Amygdala (tissue), 56 donors: ENCODE measurements around the gene NBR1.
"Not testable (repeated sequence)": the region's sequence is repeated elsewhere in the genome, so short reads cannot be mapped to it uniquely, and the experiment has no call there.

Source experiments
- DNase-seq, 56 donors: peaks; one replicate each; lab custom pipeline; 2025; lab: John Stamatoyannopoulos, UW

NBR1 gene

DNA sequence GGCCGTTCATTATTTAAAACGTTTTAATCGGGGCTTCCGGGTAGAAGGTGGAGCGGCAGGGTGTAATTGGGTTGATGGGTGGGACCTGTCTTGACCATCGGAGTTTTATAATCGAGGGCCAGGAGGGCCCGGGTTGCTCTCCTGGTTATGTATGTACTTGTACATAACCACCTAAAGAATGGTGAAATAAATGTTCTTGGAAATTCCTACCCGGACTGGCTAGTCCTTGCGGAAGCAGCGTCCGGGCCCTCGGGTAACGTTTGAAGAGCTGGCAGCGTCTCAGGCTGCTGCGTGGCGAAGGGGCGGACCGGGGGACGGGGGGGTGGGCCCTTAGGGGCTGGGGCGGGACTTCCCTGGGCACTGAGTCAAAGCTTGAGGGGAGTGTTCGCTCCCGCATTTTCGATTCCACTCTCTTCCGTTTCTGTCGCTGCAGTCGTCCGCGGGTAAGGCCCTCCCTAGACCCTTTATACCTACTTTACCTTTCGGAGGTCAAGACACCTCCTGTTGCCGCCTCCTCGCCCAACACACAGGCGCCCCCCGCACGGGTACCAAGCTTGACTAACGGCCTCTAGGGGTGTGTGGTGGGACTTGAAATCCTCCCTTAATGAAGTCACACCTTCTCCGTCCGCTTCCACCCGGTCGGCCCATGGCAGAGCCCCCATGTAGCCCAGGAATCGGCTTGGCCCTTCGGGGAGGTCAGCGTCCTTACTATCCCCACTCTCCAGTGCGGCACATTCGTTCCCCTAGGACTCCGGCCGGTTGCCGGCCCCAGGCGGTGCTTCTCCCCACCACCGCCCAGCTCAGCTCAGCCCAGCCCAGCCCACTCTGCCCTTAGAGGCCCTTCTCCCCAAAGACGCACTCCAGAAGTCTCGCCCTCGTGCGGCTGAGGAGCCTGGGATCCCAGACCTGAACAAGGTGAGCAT is 40.7 kb downstream of the NBR1 start, which contains the start of gene TMEM106A:
TMEM106A (plus strand) TSS at position 396 of the 923 bp plus-strand sequence. CDS start 1,167 bp downstream, outside the sequence.
- peak in 46 of 56 donors; percentile 2 to 57 (median 26) for DNase-seq

DNA sequence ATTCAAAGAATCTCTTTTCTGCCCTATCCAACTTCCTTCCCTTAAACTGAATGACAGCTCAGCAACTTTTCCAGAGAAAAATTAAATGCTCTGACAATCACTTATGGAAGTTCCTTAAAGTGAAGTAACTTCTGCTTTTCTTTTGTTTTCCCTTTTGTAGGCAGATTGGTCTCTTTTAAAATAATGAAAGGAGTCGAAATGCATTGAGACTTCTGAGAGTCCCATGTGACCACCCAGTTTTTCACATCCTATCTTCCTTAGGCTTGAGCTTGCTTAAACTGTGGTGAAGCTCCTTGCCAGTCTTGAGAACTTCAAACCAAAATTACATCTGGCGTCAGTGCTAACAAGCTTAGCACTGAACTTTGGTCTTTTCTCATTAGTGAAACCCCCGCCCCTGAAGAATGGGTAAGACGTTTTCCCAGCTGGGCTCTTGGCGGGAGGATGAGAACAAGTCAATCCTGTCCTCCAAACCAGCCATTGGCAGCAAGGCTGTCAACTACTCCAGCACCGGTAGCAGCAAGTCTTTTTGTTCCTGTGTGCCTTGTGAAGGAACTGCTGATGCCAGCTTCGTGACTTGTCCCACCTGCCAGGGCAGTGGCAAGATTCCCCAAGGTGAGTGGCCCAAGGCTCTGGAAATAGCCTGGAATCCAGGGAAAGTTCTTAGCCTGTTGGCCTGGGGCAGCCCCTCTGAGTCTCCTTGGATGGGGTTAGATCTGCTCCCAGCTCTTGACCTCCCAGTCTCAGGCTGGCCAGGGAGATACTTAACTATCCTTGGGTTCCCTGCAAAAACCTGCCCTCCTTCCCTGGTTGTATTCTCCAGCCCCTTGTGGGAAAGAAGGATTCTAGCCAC is 41.9 kb downstream of the NBR1 start:
- no peak for DNase-seq

- no peak for DNase-seq
Measured at GRCh38 chr17:43213545-43213944, 42.5 kb downstream of the NBR1 start.

- DNase-seq = no peak
Measured at GRCh38 chr17:43215341-43215740, 44.3 kb downstream of the NBR1 start.

DNA sequence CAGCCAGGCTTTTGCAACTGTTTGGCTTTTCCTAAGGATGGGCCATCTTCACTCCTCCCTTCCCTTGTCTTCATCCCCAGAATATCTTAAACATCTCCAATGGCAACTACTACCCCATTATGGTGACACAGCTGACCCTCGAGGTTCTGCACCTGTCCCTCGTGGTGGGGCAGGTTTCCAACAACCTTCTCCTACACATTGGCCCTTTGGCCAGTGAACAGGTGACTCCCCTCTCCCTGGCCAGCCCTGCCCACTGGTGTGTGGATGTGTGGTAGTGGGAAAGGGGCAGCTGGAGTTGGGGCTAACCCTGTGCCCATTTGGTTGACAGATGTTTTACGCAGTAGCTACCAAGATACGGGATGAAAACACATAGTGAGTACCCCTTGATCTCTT is 45.4 kb downstream of the NBR1 start:
- no peak for DNase-seq

DNA sequence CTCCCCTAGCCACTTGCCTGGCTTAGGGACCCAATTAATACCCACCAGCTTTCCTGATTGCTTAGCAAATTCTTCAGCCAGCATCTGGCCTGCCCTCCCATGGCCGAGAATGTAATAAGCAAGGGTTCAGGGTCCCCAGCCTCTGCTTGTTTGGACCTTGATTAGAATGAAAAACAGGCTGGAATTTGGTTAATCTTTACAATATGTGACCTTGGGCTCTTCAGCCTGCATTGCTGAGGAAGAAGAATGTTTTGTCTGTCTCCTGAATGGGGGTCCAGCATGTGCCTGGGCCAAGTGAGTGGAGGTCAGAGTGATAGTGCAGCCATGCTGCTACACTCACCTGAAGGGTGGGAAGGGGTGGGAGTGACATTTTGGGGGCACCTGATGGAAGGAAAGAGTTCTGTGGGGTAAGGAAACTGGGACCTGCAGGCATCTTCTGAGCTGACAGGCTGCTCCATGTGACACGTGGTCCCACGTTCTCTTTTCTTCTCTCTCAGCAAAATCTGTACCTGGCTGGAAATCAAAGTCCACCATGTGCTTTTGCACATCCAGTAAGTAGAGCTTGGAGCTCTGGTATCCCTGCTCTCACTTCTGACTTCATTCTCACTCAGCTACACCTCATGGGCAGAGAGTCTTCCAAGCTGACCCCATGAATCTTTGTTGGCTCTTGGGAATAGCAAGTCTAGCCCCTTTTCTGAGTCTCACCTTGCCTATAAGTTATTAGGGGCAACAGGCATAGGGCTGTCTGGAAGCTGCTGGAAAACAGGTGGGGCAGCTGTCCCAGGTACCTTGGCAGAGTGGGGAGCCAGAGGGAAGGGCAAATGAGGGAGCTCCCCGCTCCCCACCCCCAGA is 46.0 kb downstream of the NBR1 start:
- DNase-seq = no peak

- no peak for DNase-seq
Measured at GRCh38 chr17:43217614-43218087, 46.6 kb downstream of the NBR1 start.

DNA sequence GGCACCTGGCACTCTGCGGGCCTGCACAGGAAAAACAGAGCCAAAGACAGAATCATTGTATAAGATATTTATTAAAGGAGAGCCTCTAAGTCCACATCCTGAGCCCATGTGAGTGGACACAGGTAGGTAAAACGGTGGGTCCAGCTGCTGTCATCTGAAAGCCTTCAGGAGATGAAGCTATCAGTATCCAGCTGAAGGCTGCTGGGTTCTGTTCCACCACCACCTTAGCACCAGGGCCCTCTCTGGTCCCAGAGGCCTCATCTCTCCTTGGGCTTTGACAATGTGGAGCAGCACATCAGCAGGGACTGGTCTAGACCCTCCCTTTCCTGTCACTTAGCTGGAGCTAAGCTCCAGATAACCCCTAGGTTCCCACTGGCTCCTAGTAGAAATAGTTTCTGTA is 48.0 kb downstream of the NBR1 start:
- DNase-seq = no peak

- DNase-seq = no peak
Measured at GRCh38 chr17:43219746-43220380, 48.8 kb downstream of the NBR1 start.

DNA sequence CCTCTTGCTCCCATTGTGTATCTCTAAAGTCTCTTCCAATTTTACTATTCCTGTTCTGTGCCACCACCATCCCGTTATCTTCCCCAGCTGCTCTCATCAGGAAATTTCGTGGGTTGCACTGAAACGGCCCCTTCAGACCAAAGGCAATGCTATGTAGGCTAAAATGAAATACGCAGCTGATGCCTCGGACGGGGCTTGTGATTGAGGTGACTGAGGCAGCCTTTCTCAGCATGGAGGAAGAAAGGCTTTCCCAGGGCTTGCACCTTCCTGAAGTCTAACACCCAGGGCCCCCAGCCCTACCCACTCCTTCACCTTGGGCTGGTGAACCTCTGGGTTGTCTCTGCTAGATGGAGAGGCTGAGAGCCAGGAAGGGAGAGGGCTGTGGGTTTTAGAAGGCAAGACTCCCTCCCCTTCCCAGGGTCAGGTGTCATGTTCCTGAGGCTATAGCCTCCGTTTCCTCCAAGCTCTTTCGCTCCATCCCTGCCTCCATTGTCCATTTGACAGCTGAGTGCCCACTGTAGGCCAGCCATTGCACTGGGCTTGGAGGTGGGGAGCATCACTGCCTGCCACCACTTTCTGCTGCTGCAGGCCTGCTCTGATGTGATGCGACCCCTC is 49.6 kb downstream of the NBR1 start:
- DNase-seq = no peak

GRCh38 chr17:43224146-43224705 is 53.2 kb downstream of the NBR1 start:
- DNase-seq = no peak

DNA sequence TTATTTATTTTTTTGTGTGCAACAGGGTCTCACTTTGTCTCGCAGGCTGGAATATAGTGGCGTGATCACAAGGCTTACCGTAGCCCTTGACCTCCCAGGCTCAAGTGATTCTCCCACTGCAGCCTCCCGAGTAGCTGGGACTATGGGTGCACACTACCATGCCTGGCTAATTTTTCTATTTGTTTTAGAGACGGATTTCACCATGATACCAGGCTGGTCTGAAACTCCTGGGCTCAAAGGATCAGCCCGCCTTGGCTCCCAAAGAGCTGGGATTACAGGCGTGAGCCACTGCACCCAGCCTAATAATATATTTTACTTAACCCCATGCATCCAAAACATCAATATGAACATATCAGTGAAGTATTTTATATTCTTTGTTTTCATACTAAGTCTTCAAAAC is 55.4 kb downstream of the NBR1 start:
- no peak for DNase-seq

GRCh38 chr17:43228020-43228782 is 57.2 kb downstream of the NBR1 start, which contains the start of gene CCDC200:
CCDC200 (minus strand) TSS chr17:43228623; CDS start chr17:43228554, 69 bp downstream.
- DNase-seq = not testable (repeated sequence)

DNA sequence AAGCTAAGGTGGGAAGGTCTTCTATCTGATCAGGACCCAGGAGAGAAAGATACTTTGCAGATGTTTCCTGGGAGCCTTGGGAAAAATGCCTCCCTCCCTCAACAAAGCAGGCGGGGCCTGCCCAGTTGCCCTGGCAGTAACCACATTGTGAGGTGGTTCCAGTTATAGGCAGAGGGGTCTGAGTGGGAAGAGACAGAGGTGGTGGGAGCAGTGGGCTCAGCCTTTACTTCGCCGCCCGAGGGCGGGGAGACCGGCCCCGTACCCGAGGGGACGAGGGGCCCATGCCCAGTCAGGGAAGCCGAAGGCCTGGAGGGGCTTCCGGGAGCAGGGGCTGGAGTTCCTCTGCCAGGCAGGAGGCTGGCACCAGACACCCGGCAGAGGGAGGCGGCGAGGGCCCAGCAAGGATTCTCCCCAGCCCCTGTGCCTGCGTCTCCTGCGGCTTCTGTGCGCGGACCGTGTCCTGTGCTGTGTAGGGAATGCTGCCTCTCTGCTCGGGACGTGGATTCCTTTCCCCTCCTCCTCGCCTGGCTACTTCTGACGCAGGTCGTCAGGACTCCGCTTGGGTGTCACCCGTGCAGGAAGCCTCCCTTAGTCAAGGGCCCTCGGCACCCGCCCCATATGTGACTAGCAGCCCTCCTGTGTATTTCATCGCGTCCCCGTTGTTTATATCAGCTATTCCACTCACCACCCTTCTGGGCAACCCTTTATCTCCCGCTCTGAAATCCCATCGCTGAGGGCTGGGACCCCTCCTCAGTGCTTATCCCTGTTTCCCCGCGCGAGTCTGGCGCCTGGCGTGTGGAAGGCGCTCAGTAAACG is 60.4 kb downstream of the NBR1 start:
- not testable (repeated sequence) for DNase-seq

DNA sequence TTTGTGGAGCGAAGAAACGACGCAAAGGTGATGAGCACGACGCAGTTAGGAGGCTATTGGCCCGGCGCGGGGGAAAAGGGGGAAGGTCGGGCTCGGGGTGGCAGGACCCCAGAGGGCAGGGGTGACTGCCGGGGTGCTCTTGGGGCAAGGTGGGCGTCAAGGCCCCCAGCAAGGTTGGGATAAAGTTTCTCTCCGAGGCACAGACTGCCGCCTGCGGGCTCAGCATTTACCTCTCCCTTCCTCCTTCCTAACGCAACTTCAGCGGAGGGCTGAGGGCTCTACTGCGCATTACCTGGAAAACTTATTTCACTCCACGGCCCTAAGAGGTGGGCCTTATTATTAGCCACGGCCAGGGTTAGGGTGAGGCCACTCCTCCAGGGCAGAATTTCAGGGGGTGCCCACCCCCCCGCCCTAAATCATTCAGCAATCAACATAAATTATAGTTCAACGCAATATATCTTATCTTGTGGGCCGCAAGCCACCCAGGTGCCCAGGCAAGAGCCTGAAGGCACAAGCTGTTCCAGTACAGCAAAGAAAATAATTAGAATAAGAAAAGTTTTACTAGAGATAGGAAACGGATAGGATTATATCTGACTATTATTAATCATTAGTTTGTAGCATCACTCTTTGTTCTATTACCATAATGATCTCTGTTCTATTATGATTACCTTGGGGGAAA is 61.1 kb downstream of the NBR1 start:
- not testable (repeated sequence) for DNase-seq

GRCh38 chr17:43233263-43233662 is 62.2 kb downstream of the NBR1 start:
- not testable (repeated sequence) for DNase-seq

- not testable (repeated sequence) for DNase-seq
Measured at GRCh38 chr17:43233877-43234276, 62.9 kb downstream of the NBR1 start, which contains the start of gene RNU2-1. RNU2-1 (minus strand) TSS chr17:43233977.
